Measurements from ENCODE around the gene CPPED1.

Gene CPPED1

GRCh38 chr16:12661656-12662172 lies 142.0 kb downstream of the CPPED1 start:
- Histone ChIP-seq H3K36me3 (ENCODE audit: control insufficient read depth, insufficient read depth, low read length) (no peaks in the 10 kb centered on the region), H3K9ac (ENCODE audit: low read length) (no peak overlapping the region), H3K27me3 (ENCODE audit: control insufficient read depth, insufficient read depth, low read length) (no peaks in the 10 kb centered on the region), H3K27ac (ENCODE audit: low read depth, low read length) (no peak overlapping the region), H3K4me3 (ENCODE audit: low read length) (no peak overlapping the region), H3K4me1 (ENCODE audit: control insufficient read depth, insufficient read depth, low read length) (no peaks in the 10 kb centered on the region)

GRCh38 chr16:12659871-12660270 lies 143.8 kb downstream of the CPPED1 start:
- Histone ChIP-seq H3K27ac (ENCODE audit: low read depth, low read length) (no peak overlapping the region), H3K4me1 (ENCODE audit: control insufficient read depth, insufficient read depth, low read length) (no peaks in the 10 kb centered on the region), H3K36me3 (ENCODE audit: control insufficient read depth, insufficient read depth, low read length) (no peaks in the 10 kb centered on the region), H3K9ac (ENCODE audit: low read length) (no peak overlapping the region), H3K27me3 (ENCODE audit: control insufficient read depth, insufficient read depth, low read length) (no peaks in the 10 kb centered on the region), H3K4me3 (ENCODE audit: low read length) (no peak overlapping the region)

- Histone ChIP-seq H3K4me3 (ENCODE audit: low read length) (no peak overlapping the region), H3K9ac (ENCODE audit: low read length) (no peak overlapping the region), H3K27me3 (ENCODE audit: control insufficient read depth, insufficient read depth, low read length) (no peaks in the 10 kb centered on the region), H3K36me3 (ENCODE audit: control insufficient read depth, insufficient read depth, low read length) (no peaks in the 10 kb centered on the region), H3K4me1 (ENCODE audit: control insufficient read depth, insufficient read depth, low read length) (no peaks in the 10 kb centered on the region), H3K27ac (ENCODE audit: low read depth, low read length) (no peak overlapping the region)
Observed at GRCh38 chr16:12658506-12658905, 145.2 kb downstream of the CPPED1 start.

- Histone ChIP-seq H3K27ac (ENCODE audit: low read depth, low read length) (no peak overlapping the region), H3K27me3 (ENCODE audit: control insufficient read depth, insufficient read depth, low read length) (no peaks in the 10 kb centered on the region), H3K9ac (ENCODE audit: low read length) (no peak overlapping the region), H3K4me1 (ENCODE audit: control insufficient read depth, insufficient read depth, low read length) (no peaks in the 10 kb centered on the region), H3K36me3 (ENCODE audit: control insufficient read depth, insufficient read depth, low read length) (no peaks in the 10 kb centered on the region), H3K4me3 (ENCODE audit: low read length) (no peak overlapping the region)
Observed at GRCh38 chr16:12655537-12655936, 148.2 kb downstream of the CPPED1 start.

- Histone ChIP-seq H3K4me3 (ENCODE audit: low read length) (no peak overlapping the region), H3K27ac (ENCODE audit: low read depth, low read length) (no peak overlapping the region), H3K27me3 (ENCODE audit: control insufficient read depth, insufficient read depth, low read length) (no peaks in the 10 kb centered on the region), H3K4me1 (ENCODE audit: control insufficient read depth, insufficient read depth, low read length) (no peaks in the 10 kb centered on the region), H3K36me3 (ENCODE audit: control insufficient read depth, insufficient read depth, low read length) (no peaks in the 10 kb centered on the region), H3K9ac (ENCODE audit: low read length) (no peak overlapping the region)
Observed at GRCh38 chr16:12653820-12654392, 149.8 kb downstream of the CPPED1 start.

GRCh38 chr16:12652924-12653323 lies 150.8 kb downstream of the CPPED1 start:
- Histone ChIP-seq H3K9ac (ENCODE audit: low read length) (no peak overlapping the region), H3K36me3 (ENCODE audit: control insufficient read depth, insufficient read depth, low read length) (no peaks in the 10 kb centered on the region), H3K4me3 (ENCODE audit: low read length) (no peak overlapping the region), H3K4me1 (ENCODE audit: control insufficient read depth, insufficient read depth, low read length) (no peaks in the 10 kb centered on the region), H3K27ac (ENCODE audit: low read depth, low read length) (no peak overlapping the region), H3K27me3 (ENCODE audit: control insufficient read depth, insufficient read depth, low read length) (no peaks in the 10 kb centered on the region)

GRCh38 chr16:12651765-12652512 lies 151.7 kb downstream of the CPPED1 start:
- Histone ChIP-seq H3K4me3 (ENCODE audit: low read length) (no peak overlapping the region), H3K9ac (ENCODE audit: low read length) (no peak overlapping the region), H3K36me3 (ENCODE audit: control insufficient read depth, insufficient read depth, low read length) (no peaks in the 10 kb centered on the region), H3K27me3 (ENCODE audit: control insufficient read depth, insufficient read depth, low read length) (no peaks in the 10 kb centered on the region), H3K4me1 (ENCODE audit: control insufficient read depth, insufficient read depth, low read length) (no peaks in the 10 kb centered on the region), H3K27ac (ENCODE audit: low read depth, low read length) (no peak overlapping the region)

- no peaks in the 10 kb centered on the region for H3K4me1 ChIP-seq (ENCODE audit: control insufficient read depth, insufficient read depth, low read length)
- no peak overlapping the region for H3K4me3 ChIP-seq (ENCODE audit: low read length)
- H3K36me3 ChIP-seq (ENCODE audit: control insufficient read depth, insufficient read depth, low read length) = no peaks in the 10 kb centered on the region
- H3K27ac ChIP-seq (ENCODE audit: low read depth, low read length) = no peak overlapping the region
- H3K9ac ChIP-seq (ENCODE audit: low read length) = no peak overlapping the region
- H3K27me3 ChIP-seq (ENCODE audit: control insufficient read depth, insufficient read depth, low read length) = no peaks in the 10 kb centered on the region
Observed at GRCh38 chr16:12649356-12649755, 154.3 kb downstream of the CPPED1 start.

GRCh38 chr16:12646490-12647274 lies 157.0 kb downstream of the CPPED1 start:
- no peak overlapping the region for H3K9ac ChIP-seq (ENCODE audit: low read length)
- no peaks in the 10 kb centered on the region for H3K27me3 ChIP-seq (ENCODE audit: control insufficient read depth, insufficient read depth, low read length)
- H3K36me3 ChIP-seq (ENCODE audit: control insufficient read depth, insufficient read depth, low read length) = no peaks in the 10 kb centered on the region
- H3K27ac ChIP-seq (ENCODE audit: low read depth, low read length) = no peak overlapping the region
- no peaks in the 10 kb centered on the region for H3K4me1 ChIP-seq (ENCODE audit: control insufficient read depth, insufficient read depth, low read length)
- H3K4me3 ChIP-seq (ENCODE audit: low read length) = no peak overlapping the region

GRCh38 chr16:12646098-12646489 lies 157.6 kb downstream of the CPPED1 start:
- no peaks in the 10 kb centered on the region for H3K4me1 ChIP-seq (ENCODE audit: control insufficient read depth, insufficient read depth, low read length)
- no peaks in the 10 kb centered on the region for H3K27me3 ChIP-seq (ENCODE audit: control insufficient read depth, insufficient read depth, low read length)
- no peak overlapping the region for H3K27ac ChIP-seq (ENCODE audit: low read depth, low read length)
- no peak overlapping the region for H3K4me3 ChIP-seq (ENCODE audit: low read length)
- H3K9ac ChIP-seq (ENCODE audit: low read length) = no peak overlapping the region
- no peaks in the 10 kb centered on the region for H3K36me3 ChIP-seq (ENCODE audit: control insufficient read depth, insufficient read depth, low read length)

GRCh38 chr16:12643034-12643455 lies 160.6 kb downstream of the CPPED1 start:
- H3K27me3 ChIP-seq (ENCODE audit: control insufficient read depth, insufficient read depth, low read length) = no peaks in the 10 kb centered on the region
- H3K4me1 ChIP-seq (ENCODE audit: control insufficient read depth, insufficient read depth, low read length) = no peaks in the 10 kb centered on the region
- H3K27ac ChIP-seq (ENCODE audit: low read depth, low read length) = no peak overlapping the region
- no peak overlapping the region for H3K9ac ChIP-seq (ENCODE audit: low read length)
- no peaks in the 10 kb centered on the region for H3K36me3 ChIP-seq (ENCODE audit: control insufficient read depth, insufficient read depth, low read length)
- H3K4me3 ChIP-seq (ENCODE audit: low read length) = no peak overlapping the region

GRCh38 chr16:12639044-12639443 lies 164.6 kb downstream of the CPPED1 start:
- Histone ChIP-seq H3K9ac (ENCODE audit: low read length) (no peak overlapping the region), H3K27ac (ENCODE audit: low read depth, low read length) (no peak overlapping the region), H3K4me3 (ENCODE audit: low read length) (no peak overlapping the region), H3K27me3 (ENCODE audit: control insufficient read depth, insufficient read depth, low read length) (no peaks in the 10 kb centered on the region), H3K36me3 (ENCODE audit: control insufficient read depth, insufficient read depth, low read length) (no peaks in the 10 kb centered on the region), H3K4me1 (ENCODE audit: control insufficient read depth, insufficient read depth, low read length) (no peaks in the 10 kb centered on the region)
